ENCODE measurements around the gene POLG.

Gene POLG

DNA sequence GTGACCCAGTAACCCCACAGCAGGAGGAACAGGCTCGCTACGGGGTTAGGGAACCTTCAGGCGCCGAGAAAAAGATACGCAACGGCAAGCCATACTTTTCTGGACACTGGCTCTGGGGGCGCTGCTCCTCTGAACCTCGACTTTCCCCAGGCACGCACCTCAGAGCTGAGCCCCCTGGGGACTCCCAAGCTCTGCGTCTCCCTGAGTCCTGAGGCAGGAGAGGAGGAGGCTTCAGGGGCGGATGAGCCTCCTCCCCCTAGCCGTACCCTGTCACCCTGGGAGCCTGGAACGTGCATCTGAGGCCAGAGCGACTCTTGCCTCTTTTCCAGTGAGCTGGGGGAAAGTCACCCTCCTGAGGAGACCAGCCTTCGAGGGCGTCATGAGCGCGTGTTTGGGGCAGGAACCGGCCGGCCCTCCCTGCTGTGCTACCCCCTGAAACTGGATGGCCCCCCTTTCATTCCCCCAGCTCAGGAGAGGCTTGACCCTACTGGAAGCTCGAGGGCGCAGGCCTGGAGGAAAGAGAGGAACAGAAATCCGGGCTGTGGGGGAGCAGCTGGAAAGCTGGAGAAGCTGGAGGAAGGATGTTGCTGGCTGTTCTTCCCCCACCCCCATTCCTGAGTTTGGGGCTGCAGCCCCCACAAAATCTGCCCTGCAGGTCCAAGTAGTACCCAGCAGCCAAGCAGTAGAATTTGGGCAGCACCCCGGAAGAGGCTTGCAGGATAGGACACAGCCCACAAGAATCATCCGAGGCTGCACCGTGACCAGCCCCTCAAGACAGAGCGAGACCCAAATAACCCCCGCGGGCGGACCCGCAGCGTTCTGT is 25.1 kb upstream of the POLG start:
- peaks cover 93 to 94% of the 10 kb centered on the region in 2 experiments for H3K27me3 ChIP-seq (ENCODE audit: control insufficient read depth in 1 of 2, insufficient read depth in 1 of 2, low read length in 2 of 2)

DNA sequence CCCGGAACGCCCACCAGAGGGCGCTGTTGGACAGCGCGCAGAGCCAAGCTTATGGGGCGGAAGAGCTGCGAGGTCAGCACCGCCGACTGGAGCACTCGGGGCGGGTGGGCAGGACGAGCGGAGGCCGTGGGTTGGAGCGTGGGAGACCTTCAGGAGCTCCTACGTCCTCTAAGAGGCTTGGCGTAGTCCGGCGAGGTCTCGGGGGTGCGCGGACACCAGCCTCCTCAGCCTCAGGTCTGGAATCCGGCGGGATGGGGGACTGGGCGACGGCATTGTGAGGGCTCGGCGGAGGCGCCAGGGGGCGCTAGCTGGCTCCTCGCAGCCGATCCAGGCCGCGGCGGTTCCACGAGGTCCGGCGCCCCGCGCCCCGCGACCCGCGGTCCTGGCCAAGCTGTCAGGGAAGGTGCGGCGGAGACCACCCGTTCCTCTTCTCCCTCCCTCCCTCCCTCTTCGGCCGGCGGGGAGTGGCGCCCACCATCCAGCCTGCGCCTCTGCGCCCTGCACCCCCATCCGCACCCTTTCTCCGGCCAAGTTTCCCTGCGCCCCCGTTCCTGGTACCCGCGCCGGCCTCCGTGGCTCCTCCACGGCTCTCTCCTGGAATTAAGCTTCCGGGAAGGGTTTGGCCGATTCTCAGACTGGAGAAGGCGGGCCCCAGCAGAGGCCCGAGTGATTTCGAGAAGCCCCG is 24.3 kb upstream of the POLG start:
- 17% methylated on average over 43 of the region's 68 CpGs for WGBS
- H3K79me1 ChIP-seq (replicated peaks; ENCODE audit: low read length, poor library complexity, severe bottlenecking): no peaks in the 10 kb centered on the region
- H3K18ac ChIP-seq (ENCODE audit: low read depth in 1 of 2, low read length in 2 of 2): no peak overlapping the region
- no peaks in the 10 kb centered on the region for H3K9me3 ChIP-seq (ENCODE audit: control insufficient read depth, low read length)
- H2BK5ac ChIP-seq (ENCODE audit: low read depth, low read length, poor library complexity, severe bottlenecking): no peak overlapping the region
- DNase-seq: peak; percentile 73
- H3K4me2 ChIP-seq (ENCODE audit: low read length, poor library complexity, severe bottlenecking): peak overlapping the region; percentile 66
- no peak overlapping the region for H2AK5ac ChIP-seq (ENCODE audit: low read length, severe bottlenecking)
- no peak overlapping the region for H4K8ac ChIP-seq (ENCODE audit: low read length)
- no peak overlapping the region for H2BK12ac ChIP-seq (ENCODE audit: low read length in 2 of 2)
- H2BK15ac ChIP-seq (ENCODE audit: low read depth, poor library complexity, severe bottlenecking): no peak overlapping the region
- H2AFZ ChIP-seq (ENCODE audit: low read depth, low read length): no peak overlapping the region
- H3K4me3 ChIP-seq (ENCODE audit: insufficient read depth in 1 of 2, low read depth in 1 of 2, low read length in 2 of 2): peak overlapping the region; percentile 22 to 75
- no peak overlapping the region for H3K14ac ChIP-seq (ENCODE audit: low read length in 2 of 2)
- H3K36me3 ChIP-seq (ENCODE audit: control insufficient read depth in 1 of 2, insufficient read depth in 2 of 2, low read depth in 1 of 2, low read length in 2 of 2): no peaks in the 10 kb centered on the region
- peaks cover 90 to 92% of the 10 kb centered on the region in 2 experiments for H3K27me3 ChIP-seq (ENCODE audit: control insufficient read depth in 1 of 2, insufficient read depth in 1 of 2, low read length in 2 of 2)
- H3K27ac ChIP-seq (ENCODE audit: low read length, poor library complexity, severe bottlenecking): no peak overlapping the region
- H3K4me1 ChIP-seq (ENCODE audit: control insufficient read depth, insufficient read depth, low read depth, low read length): peaks cover 13% of the 10 kb centered on the region
- no peak overlapping the region for H4K91ac ChIP-seq (ENCODE audit: low read length)
- H3K9ac ChIP-seq (ENCODE audit: low read length): no peak overlapping the region
- no peak overlapping the region for H3K4ac ChIP-seq (ENCODE audit: low read depth in 1 of 2, low read length in 2 of 2)
- H3K23ac ChIP-seq (ENCODE audit: low read length in 2 of 2): no peak overlapping the region
- H2BK120ac ChIP-seq (ENCODE audit: low read depth, low read length): no peak overlapping the region

More for the DNA sequence above, 25.1 kb upstream of the POLG start:
- Histone ChIP-seq H4K91ac (ENCODE audit: low read length) (no peak overlapping the region), H3K36me3 (ENCODE audit: control insufficient read depth in 1 of 2, insufficient read depth in 2 of 2, low read depth in 1 of 2, low read length in 2 of 2) (no peaks in the 10 kb centered on the region), H2BK15ac (ENCODE audit: low read depth, poor library complexity, severe bottlenecking) (no peak overlapping the region), H4K8ac (ENCODE audit: low read length) (no peak overlapping the region), H3K14ac (ENCODE audit: low read length in 2 of 2) (no peak overlapping the region), H3K4me3 (ENCODE audit: insufficient read depth in 1 of 2, low read depth in 1 of 2, low read length in 2 of 2) (no peak overlapping the region), H3K4me1 (ENCODE audit: control insufficient read depth, insufficient read depth, low read depth, low read length) (peaks cover 13% of the 10 kb centered on the region), H2BK12ac (ENCODE audit: low read length in 2 of 2) (no peak overlapping the region), H2BK5ac (ENCODE audit: low read depth, low read length, poor library complexity, severe bottlenecking) (no peak overlapping the region), H2AK5ac (ENCODE audit: low read length, severe bottlenecking) (no peak overlapping the region), H3K27ac (ENCODE audit: low read length, poor library complexity, severe bottlenecking) (no peak overlapping the region), H3K23ac (ENCODE audit: low read length in 2 of 2) (no peak overlapping the region), H2AFZ (ENCODE audit: low read depth, low read length) (no peak overlapping the region), H3K9ac (ENCODE audit: low read length) (no peak overlapping the region), H2BK120ac (ENCODE audit: low read depth, low read length) (no peak overlapping the region), H3K18ac (ENCODE audit: low read depth in 1 of 2, low read length in 2 of 2) (no peak overlapping the region), H3K4me2 (ENCODE audit: low read length, poor library complexity, severe bottlenecking) (no peak overlapping the region), H3K79me1 (replicated peaks; ENCODE audit: low read length, poor library complexity, severe bottlenecking) (no peaks in the 10 kb centered on the region), H3K4ac (ENCODE audit: low read depth in 1 of 2, low read length in 2 of 2) (no peak overlapping the region), H3K9me3 (ENCODE audit: control insufficient read depth, low read length) (no peaks in the 10 kb centered on the region)
- DNase-seq: no peak
- WGBS: 26% methylated on average over 26 of the region's 32 CpGs

DNA sequence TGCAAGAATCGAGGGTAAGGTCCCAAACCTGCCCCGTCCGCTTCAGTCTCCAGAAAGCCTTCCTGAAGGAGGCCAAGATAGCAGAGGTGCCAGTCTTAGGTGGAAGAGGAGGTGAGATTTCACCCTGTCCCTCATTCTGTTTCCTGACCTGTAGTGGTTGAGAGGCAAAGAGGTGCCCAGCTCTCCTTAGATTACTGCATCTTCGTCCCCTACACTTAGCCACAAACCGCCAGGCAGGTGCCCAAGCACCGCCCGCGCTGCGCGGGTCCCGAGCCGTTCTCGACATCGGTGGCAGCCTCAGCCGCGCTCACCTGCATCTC is 23.8 kb upstream of the POLG start:
- H3K14ac ChIP-seq (ENCODE audit: low read length in 2 of 2): no peak overlapping the region
- no peak overlapping the region for H2BK5ac ChIP-seq (ENCODE audit: low read depth, low read length, poor library complexity, severe bottlenecking)
- no peak overlapping the region for H2AFZ ChIP-seq (ENCODE audit: low read depth, low read length)
- no peaks in the 10 kb centered on the region for H3K9me3 ChIP-seq (ENCODE audit: control insufficient read depth, low read length)
- no peak overlapping the region for H3K18ac ChIP-seq (ENCODE audit: low read depth in 1 of 2, low read length in 2 of 2)
- H3K23ac ChIP-seq (ENCODE audit: low read length in 2 of 2): no peak overlapping the region
- H3K4ac ChIP-seq (ENCODE audit: low read depth in 1 of 2, low read length in 2 of 2): no peak overlapping the region
- 9% methylated on average over 16 of the region's 16 CpGs for WGBS
- H3K4me3 ChIP-seq (ENCODE audit: insufficient read depth in 1 of 2, low read depth in 1 of 2, low read length in 2 of 2): peak overlapping the region in 1 of 2 experiments; percentile 75
- H3K9ac ChIP-seq (ENCODE audit: low read length): no peak overlapping the region
- no peak overlapping the region for H4K91ac ChIP-seq (ENCODE audit: low read length)
- H2BK15ac ChIP-seq (ENCODE audit: low read depth, poor library complexity, severe bottlenecking): no peak overlapping the region
- H4K8ac ChIP-seq (ENCODE audit: low read length): peak overlapping the region; percentile 1
- H3K4me2 ChIP-seq (ENCODE audit: low read length, poor library complexity, severe bottlenecking): peak overlapping the region; percentile 66
- no peaks in the 10 kb centered on the region for H3K79me1 ChIP-seq (replicated peaks; ENCODE audit: low read length, poor library complexity, severe bottlenecking)
- no peaks in the 10 kb centered on the region for H3K36me3 ChIP-seq (ENCODE audit: control insufficient read depth in 1 of 2, insufficient read depth in 2 of 2, low read depth in 1 of 2, low read length in 2 of 2)
- no peak overlapping the region for H2BK120ac ChIP-seq (ENCODE audit: low read depth, low read length)
- H2AK5ac ChIP-seq (ENCODE audit: low read length, severe bottlenecking): no peak overlapping the region
- H3K27me3 ChIP-seq (ENCODE audit: control insufficient read depth in 1 of 2, insufficient read depth in 1 of 2, low read length in 2 of 2): peaks cover 90 to 92% of the 10 kb centered on the region in 2 experiments
- H2BK12ac ChIP-seq (ENCODE audit: low read length in 2 of 2): no peak overlapping the region
- no peak for DNase-seq
- no peak overlapping the region for H3K27ac ChIP-seq (ENCODE audit: low read length, poor library complexity, severe bottlenecking)
- peaks cover 13% of the 10 kb centered on the region for H3K4me1 ChIP-seq (ENCODE audit: control insufficient read depth, insufficient read depth, low read depth, low read length)

DNA sequence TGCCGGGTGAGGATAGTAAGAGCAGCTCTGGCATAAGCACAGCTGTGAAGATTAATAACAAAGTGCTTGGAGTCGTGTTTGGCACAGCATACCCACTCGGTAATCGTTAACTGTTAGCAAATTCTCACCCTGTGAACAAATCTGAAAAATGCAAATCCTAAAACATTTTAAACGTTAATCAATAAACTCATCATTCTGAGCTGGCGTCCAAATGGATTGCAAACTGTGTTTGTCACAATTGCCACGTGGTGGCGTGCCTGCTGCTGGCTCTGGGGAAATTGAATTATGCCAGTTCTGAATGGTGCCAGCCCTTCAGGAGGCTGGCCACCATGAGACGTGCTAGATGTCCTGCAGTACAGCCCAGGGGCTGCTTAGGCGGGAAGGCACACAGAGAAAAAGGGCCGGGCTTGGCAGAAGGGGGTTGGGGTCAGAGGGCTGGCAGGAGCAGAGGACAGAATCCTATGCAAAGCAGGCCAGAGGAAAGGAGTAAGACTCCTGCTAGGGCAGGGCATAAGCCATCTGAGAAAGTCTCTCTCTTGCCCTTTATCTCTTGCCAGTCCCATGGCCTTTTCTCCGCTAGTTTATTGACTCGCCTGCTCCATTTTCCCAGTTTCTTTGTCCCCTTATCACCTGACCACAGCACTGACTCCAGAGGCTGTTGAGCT is 22.1 kb upstream of the POLG start:
- Histone ChIP-seq H2BK5ac (ENCODE audit: low read depth, low read length, poor library complexity, severe bottlenecking) (no peak overlapping the region), H3K36me3 (ENCODE audit: control insufficient read depth in 1 of 2, insufficient read depth in 2 of 2, low read depth in 1 of 2, low read length in 2 of 2) (no peaks in the 10 kb centered on the region), H3K23ac (ENCODE audit: low read length in 2 of 2) (no peak overlapping the region), H3K79me1 (replicated peaks; ENCODE audit: low read length, poor library complexity, severe bottlenecking) (no peaks in the 10 kb centered on the region), H3K4me2 (ENCODE audit: low read length, poor library complexity, severe bottlenecking) (no peak overlapping the region), H2BK12ac (ENCODE audit: low read length in 2 of 2) (no peak overlapping the region), H3K4ac (ENCODE audit: low read depth in 1 of 2, low read length in 2 of 2) (no peak overlapping the region), H2BK120ac (ENCODE audit: low read depth, low read length) (no peak overlapping the region), H3K27me3 (ENCODE audit: control insufficient read depth in 1 of 2, insufficient read depth in 1 of 2, low read length in 2 of 2) (peaks cover 87 to 88% of the 10 kb centered on the region in 2 experiments), H2AK5ac (ENCODE audit: low read length, severe bottlenecking) (no peak overlapping the region), H3K4me3 (ENCODE audit: insufficient read depth in 1 of 2, low read depth in 1 of 2, low read length in 2 of 2) (no peak overlapping the region), H3K9me3 (ENCODE audit: control insufficient read depth, low read length) (no peaks in the 10 kb centered on the region), H3K27ac (ENCODE audit: low read length, poor library complexity, severe bottlenecking) (no peak overlapping the region), H4K8ac (ENCODE audit: low read length) (no peak overlapping the region), H3K18ac (ENCODE audit: low read depth in 1 of 2, low read length in 2 of 2) (no peak overlapping the region), H2AFZ (ENCODE audit: low read depth, low read length) (no peak overlapping the region), H4K91ac (ENCODE audit: low read length) (no peak overlapping the region), H3K9ac (ENCODE audit: low read length) (no peak overlapping the region), H3K14ac (ENCODE audit: low read length in 2 of 2) (no peak overlapping the region), H3K4me1 (ENCODE audit: control insufficient read depth, insufficient read depth, low read depth, low read length) (peaks cover 8% of the 10 kb centered on the region), H2BK15ac (ENCODE audit: low read depth, poor library complexity, severe bottlenecking) (no peak overlapping the region)
- DNase-seq: no peak
- 31% methylated on average over 13 of the region's 13 CpGs for WGBS
